ENCODE data around the gene MYL9.
A peak's percentile ranks its signal among the peaks of the same experiment; 100 is the strongest.
"Not testable (repeated sequence)": the region's sequence is repeated elsewhere in the genome, so short reads cannot be mapped to it uniquely, and the experiment has no call there.

Gene MYL9

DNA sequence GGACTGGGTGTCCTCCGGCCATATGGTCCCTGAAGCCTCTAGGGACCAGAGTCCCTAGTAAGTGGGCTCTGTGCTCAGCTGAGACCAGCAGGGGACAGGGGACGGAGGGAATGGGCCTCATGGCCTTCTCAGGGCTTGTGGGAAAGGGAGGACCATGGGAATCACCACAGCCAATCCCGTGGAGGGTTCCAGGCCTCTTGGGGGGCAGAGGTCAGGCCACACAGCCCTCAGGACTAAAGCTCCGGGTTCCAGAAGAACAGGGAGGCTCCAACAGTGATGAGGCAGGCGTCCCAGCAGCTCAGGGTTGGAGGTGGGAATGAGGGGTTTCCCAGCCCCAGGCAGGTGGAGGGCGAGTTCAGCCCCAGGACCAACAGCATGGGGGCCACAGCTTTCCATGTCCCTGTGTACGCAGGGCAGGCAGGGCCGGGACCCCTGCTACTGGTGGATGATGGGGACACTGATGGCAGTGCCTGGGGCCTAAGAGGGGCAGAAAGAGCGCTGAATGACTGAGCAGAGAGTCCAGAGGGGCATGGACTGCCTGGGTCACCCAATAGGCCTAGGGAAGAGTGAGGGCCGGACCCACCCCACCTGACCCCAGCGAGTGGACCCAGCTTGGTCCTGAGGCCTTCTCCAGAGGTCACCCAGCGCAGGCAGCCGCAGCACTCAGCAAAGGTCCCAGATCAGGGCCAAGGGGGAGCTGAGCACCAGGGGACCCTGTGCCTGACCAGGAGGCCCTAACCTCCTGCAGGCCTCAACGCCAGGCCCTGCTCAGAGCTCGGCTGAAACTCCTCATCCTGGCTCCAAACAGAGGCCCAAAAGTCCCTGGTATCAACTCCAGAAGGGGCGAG lies 8.8 kb downstream of the MYL9 start:
- DNase-seq, result no peak

DNA sequence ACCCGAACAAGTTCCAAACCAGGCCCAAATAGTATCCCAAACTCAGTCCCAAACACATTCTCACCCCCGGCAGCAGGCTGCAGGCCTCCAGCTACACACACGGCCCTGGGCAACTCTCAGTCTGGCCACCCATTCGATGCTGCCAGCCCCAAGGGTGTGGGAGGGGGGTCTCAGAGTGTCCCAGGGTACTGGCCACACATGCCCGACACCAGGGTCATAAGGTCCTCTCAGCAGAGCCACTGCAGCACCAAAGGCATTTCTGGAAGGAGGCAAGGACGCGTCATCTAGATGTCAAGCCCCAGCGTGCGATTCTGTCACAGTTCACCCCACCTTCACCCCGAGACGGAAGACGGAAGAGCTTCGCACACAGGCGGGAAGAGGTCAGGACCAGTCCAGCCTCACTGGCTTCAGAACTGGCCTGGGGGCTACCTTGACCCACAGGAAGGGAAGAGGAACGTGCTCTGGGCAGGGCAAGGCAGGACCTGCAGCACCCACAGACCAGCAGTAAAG lies 9.5 kb downstream of the MYL9 start:
- no peak for DNase-seq

DNA sequence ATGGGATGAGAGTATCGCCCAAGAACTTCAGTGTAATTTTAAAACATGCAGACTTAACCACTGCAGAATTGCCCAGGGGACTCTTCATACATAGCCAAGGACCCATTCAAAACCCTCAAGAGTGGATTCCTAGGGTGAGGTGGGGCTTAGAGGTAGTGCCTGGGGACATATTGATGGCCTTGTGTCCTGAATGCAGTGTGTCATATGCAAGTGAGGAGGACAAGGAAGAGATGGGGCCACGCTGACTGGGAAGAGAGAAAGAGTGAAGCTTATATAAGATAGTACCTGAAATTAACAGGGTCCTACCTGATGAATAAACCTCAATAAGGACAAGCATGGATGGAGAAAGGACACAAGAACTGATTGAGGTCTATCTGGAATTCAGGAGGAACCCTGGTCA lies 13.9 kb downstream of the MYL9 start:
- no peak for DNase-seq

DNA sequence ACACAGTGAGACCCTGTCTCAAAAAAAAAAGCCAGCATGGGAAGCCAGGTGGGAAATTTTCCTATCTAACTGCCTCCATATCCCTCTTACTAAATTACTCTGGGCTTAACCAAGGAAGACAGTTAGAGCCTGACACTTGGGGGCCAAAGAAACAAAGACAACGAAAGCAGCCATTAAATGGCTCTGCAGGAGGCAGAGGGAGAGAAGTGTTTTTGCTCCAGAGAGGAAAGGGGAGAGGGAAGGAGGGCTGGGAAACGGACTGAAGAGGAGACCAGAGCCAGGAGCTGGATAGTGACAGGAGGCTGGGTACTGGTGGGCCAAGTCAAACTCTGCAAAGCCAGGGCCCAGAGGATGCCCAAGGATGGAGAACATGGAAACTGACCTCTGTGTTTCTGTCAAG lies 21.4 kb downstream of the MYL9 start:
- no peak for DNase-seq

DNA sequence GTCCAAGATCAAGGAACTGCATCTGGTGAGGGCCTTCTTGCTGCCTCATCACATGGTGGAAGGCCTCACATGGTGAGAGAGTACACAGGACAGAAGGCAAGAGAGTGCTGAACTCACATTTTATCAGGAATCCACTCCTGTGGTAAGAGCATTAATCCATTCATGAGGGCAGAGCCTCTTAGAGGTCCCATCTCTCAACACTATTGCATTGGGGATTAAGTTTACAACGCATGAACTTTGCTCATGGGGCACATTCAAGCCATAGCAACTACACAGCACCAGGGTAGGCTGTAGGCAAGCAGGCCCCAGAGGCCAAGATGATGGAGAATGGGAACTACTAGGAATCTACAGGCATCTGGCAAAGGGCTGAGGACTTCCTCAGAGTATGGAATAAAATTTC lies 22.1 kb downstream of the MYL9 start:
- no peak for DNase-seq

DNA sequence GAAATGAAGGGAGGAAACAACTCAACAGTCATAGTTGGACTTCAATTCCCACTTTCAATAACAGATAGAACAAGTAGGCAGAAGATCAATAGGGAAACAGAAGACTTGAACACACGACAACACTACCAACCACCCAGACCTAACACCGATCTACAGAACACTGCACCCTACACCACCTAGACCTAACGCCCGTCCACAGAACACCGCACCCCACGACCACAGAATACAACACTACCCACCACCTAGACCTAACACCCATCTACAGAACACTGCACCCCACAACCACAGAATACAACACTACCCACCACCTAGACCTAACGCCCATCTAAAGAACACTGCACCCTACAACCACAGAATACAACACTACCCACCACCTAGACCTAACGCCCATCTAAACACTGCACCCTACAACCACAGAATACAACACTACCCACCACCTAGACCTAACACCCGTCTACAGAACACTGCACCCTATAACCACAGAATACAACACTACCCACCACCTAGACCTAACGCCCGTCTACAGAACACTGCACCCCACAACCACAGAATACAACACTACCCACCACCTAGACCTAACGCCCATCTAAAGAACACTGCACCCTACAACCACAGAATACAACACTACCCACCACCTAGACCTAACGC lies 22.9 kb downstream of the MYL9 start:
- DNase-seq, result not testable (repeated sequence)

DNA sequence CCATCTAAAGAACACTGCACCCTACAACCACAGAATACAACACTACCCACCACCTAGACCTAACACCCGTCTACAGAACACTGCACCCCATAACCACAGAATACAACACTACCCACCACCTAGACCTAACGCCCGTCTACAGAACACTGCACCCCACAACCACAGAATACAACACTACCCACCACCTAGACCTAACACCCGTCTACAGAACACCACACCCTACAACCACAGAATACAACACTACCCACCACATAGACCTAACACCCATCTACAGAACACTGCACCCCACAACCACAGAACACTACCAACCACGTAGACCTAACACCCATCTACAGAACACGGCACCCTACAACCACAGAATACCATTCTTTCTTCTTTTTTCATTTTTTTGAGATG lies 23.4 kb downstream of the MYL9 start:
- DNase-seq, result peak; percentile 45

DNA sequence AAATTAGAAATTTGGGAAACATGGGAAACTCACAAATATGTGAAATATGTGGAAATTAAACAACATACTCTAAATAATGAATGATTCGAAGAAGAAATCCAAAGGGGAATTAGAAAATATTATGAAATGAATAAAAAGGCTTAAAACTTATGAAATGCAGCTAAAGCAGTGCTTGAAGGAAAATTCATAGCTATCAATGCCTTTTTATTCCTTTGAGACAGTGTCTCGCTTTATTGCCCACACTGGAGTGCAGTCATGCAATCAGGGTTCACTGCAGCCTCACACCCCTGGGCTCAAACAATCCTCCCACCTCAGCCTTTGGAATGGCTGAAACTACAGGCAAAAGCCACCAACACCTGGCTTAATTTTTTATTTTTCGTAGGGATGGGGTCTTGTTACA lies 24.2 kb downstream of the MYL9 start:
- no peak for DNase-seq

DNA sequence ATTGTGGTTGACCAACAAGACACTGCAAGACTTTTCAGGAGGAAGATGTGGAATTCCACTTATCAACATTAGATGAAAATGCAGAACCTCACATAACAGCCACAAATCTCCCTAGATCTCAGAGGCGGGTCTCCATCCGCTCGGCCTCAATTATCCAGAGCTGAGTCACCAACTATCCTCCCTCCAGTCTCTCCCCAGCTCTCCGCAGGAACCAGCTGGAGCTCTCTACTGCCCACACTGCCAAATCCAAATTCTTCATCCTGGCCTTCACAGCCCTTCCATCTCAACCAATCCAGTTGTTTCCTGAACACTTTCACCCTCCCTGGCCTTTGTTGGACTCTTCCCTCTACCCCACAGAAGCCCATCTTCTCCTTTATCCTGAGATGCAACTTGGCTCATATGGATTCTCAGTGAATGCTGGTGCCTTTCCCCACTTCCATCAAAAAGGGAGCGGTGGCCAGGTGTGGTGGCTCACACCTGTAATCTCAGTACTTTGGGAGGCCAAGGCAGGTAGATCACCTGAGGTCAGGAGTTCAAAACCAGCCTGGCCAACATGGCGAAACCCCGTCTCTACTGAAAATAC lies 28.6 kb downstream of the MYL9 start:
- no peak for DNase-seq

DNA sequence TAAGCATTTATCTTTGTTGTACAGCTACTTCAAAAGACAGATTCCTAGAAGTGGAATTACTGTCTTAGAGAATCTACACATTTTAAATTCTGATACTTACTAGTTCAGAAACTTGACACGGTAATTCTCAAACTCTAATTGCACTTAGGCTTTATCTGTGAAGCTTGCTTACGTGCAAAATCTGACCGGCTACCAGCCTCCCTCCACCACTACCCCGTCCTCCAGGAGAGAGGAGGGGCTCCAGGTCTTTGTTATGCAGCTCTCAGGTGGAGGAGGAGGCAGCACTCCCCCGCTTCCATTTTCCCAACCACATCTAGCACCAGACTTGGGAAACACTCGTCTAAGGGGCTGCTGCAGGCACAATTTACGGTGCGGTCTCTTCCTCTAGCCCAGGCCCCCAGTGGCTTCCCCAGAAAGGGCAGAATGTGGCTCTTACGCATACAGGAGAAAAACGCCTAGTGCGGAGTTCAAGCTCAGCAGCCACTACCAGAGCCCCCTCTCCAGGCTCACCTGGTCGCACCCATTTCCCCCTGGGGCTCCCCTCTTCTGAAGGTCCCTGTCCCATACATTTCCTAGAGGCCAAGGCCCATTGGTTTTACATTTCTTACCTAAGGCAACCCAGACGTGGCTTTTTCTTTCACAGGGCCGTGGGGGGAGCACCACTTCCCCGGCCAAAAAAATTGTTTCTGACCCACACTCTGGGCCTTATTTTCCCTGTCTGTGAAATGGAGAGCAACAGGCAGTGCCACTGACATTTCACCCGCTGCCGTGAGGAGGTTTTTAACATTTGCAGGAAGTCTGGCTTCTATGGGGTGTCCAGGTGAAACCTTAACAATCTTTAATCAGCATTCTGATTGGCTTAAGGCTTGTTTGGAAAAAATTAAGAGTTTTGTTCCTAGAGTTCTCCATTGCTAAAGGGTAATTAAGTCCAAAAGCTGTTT lies 30.5 kb downstream of the MYL9 start:
- no peak for DNase-seq

DNA sequence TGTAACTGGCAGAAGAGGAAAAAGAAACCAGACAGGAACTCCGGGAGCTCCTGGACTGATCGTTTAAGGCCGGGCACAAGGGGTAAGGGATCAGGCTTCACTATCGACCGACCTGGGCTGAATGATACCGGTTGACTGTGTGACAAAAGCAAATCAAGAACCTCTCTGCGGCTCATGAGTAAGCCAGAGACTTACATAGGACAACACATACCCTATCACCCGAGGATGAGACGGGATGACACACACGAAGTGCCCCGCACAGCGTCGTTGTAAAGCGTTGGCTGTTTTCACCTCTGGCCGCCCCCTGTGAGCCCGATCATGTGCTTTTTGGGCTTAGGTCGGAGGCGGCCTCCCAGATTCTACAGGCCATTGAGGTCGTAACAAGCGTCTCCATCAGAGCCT lies 31.4 kb downstream of the MYL9 start:
- DNase-seq, result peak; percentile 76

DNA sequence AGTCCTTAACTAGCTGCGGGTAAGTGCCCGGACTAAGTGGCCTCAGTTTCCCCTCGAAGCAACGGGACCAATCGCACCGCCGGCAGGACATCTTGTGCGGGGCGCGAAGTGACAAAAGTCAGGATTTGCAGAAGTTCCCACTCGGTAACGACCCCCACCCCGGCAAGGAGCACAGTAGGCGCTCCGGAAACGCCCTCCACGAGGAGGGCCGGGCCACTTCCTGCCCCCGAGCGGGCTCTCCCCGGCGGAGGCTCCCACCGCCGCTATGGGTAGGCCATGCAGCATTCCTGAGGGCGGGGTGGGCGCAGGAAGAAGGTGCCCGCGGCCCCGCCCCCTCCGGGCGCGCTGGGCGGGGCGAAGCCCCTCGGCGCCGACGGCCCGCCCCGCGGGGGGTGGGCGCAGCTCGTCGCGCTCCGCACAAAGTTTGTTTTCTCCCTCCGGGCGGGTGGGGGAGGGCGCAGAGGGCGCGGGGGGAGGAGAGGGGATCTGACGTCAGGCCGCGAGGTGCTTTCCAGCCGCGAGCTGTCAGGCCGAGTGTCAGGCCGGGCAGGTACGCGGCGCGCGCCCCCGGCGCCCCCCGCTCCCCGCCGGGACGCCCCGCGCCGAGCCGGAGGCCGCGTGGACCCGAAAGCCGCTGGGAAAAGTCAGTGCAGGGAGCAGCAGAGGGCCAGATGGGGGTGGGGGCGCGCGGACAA lies 31.9 kb downstream of the MYL9 start, which contains the start of gene TGIF2:
TGIF2 (plus strand) TSS at position 495 of the 695 bp plus-strand sequence. CDS start 5,178 bp downstream, outside the sequence.
- peak; percentile 95 for DNase-seq

DNA sequence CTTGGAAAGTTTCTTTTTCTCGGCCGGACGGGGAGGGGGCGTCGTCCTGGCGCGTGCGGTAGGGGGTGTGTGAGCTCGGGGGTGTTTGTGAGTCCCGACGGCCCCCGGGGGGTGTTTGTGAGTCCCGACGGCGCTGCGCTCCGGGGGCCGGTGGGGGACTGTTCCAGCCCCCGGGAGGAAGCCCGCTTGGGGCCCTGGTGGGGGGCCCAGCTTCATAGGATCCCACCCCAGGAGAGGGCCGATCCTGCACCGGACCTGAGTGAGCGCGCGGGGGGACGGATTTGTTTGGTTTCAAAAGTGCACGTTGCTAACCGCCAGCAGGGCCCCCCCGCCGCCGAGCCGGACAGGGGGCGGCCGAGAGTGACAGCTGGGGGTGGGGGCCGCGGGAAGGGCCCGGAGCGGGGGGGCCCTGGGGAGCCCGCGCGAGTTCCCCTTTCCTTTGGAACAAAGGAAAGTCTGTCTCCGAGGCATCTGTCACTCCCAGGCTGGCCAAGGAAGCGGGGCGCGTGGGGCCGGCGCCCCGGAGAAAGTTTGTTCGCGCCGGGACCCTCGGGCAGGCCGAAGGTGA lies 32.6 kb downstream of the MYL9 start:
- peak; percentile 58 for DNase-seq

DNA sequence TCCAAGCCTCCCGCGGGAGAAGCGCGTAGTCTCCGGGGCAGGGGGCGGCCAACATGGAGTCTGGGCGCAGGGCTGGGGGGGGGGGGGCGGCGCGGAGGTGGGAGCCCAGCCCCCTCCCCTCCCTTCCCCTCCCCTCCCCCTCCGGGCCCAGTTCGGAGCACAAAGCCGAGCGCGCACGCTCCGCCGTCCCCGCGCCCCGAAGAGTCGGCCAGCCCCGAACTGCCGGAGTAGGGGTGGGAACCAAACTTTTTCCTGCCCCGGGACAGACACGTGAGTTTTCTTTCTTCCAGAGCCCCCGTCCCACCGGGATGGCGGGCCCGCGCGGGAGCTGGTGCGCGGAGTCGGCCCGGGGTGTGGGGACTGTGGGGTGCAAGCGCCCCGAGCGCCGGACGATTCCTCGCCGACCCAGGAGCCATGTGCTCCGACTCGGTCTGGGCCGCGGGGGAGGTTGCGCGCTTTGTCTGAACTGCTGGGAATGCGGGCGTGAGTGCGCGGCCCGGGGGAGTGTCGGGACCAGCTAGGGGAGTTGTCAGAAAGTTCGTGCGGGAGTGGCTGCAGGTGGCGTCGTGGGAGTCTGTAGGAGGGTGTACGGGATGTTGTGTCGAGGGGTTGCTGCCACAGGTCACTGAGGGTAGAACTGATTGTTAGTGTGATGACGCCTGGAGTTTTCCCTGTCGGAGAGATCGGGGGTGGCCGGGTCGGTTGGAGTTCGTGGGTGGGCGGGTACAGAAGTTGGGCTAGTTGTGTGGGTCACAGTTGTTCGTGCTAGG lies 33.2 kb downstream of the MYL9 start:
- DNase-seq, result peak; percentile 56

DNA sequence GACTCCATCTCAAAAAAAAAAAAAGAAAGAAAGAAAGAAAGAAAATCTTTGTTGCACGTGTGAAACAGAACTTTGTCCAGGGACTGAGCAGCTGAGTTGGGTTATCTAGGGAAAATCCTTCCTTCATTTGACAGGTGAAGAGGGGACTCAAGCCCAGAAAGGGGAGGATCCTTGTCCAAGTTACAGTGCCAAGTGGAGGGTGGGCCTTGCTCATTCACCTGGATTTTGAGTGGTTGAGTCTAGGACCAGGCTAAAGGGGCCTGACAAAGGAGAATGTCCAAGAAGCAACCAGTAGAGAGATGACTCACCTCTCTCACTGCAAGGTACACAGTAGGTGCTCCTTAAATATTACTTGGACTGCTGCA lies 34.7 kb downstream of the MYL9 start:
- no peak for DNase-seq

DNA sequence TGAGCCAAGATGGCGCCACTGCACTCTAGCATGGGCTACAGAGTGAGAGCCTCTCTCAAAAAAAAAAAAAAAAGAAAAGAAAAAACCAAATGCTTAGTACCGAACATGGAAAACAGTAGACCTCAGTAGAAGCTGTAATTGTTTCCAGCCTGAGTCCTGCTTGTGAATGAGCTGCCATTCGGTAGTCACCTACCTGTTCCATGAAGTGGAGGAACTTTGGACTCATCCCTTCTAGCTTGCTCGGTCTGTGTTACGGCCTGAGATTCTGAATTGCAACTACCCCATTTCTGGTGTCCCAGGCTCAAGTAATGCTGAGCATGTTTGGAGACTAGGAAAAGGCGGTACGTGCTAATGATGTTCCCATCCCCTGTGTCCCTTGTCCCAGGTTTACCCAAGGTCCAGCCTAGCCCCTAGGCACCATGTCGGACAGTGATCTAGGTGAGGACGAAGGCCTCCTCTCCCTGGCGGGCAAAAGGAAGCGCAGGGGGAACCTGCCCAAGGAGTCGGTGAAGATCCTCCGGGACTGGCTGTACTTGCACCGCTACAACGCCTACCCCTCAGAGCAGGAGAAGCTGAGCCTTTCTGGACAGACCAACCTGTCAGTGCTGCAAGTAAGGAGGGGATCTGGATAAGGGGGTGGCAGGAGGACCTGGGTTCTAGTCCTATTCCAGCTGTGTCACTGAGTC lies 37.2 kb downstream of the MYL9 start:
- DNase-seq, result no peak

DNA sequence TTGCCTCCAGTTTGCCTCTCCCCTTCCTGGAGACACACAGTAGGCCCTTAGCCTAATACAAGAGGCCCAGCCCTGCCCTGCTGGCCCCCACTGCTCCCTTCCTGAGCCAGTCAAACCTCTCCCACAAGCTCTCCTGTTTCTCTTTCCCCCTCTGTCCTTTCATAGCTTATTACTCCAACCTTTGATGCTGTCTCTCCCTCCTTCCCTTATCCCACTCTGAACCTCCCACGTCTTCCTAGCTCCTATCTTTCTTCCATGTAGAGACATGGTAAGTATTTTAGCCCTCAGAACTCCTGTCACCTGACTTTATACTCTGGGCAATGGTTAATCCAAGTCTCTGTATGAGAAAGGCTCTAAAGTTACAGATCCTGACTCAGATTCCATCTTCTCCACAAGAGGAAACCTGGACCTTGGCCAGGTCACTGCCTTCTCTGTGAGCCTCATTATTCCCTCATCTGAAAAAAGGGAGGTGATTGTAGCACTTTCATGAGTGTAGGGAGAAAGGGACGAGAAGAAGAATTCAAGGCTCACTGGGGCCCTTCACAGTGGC lies 38.8 kb downstream of the MYL9 start:
- DNase-seq, result no peak

DNA sequence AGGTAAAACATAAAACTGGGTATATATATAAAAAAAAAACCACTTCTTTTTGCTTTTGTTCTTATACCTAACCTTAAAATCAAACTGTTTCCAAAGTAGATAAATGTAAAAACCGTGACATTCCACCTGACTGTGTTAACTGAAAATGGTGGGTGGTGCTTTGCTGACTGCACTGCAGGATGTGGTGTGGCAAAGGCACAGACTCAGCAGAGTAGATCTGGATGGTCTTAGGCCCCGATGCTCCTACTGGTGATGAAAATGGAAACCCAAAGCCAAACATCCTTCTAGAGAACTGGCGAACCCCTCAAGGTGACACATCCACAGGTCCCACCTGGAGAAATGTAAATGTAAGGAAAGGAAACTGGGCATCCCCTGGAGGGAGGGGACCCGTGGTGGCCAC lies 41.0 kb downstream of the MYL9 start:
- no peak for DNase-seq

DNA sequence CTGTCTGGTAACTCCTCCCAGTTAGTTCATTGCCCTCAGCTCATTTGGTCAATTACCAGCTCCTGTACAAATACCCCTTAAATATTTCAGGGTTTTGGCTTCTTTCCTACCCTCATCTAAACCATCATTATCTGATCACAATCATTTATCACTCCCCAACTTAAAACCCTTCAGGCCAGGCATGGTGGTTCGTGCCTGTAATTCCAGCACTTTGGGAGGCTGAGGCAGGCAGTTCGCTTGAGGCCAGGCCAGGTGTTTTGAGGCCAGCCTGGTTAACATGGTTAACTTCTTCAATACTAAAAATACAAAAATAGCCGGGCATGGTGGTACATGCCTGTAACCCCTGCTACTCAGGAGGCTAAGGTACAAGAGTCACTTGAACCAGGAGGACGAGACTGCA lies 41.5 kb downstream of the MYL9 start:
- no peak for DNase-seq

DNA sequence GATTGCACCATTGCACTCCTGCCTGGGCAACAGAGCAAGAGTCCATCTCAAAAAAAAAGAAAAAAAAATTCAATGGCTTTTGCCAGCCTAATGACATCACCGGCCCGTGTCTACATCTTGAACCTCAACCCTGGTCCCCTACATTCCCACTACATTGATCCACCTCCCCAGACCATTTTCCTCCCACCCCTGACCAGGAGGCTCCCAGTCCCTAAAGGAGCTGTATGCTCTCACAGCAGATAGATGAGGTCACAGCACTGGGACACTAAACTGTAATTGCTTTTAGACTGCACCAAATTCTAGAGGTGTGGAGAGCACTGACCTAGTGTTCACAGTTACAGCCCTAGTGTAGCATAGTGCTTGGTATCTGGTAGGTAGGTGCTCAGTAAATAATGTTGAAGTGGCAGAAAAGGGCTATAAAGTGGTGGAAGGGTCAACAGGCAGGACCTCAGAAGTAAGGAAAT lies 42.7 kb downstream of the MYL9 start:
- DNase-seq, result no peak

All from CD4-positive, alpha-beta T cell treated with Interleukin-15 for 1 hour (primary cell).